Mammary epithelial cell (primary cell): ENCODE measurements around the gene APOL6.

Experiments used
- CTCF ChIP-seq, 2 donors: IDR thresholded peaks in 1 of 2; conservative IDR thresholded peaks in 1 of 2; 2 replicates each; pipeline ENCODE4 v1.5.1; 2011 to 2012; ENCODE audit warnings: inconsistent platforms in 2 of 2, low read length in 2 of 2, mild to moderate bottlenecking in 2 of 2, control low read depth in 1 of 2, low read depth in 1 of 2; ENCODE audit not compliant: insufficient read depth in 1 of 2; ENCODE audit errors: extremely low read depth in 1 of 2
- EZH2 ChIP-seq: IDR thresholded peaks from 2 replicates; pipeline ENCODE4 v1.6.1; 2012; ENCODE audit warnings: low read length, inconsistent platforms, borderline replicate concordance

GRCh38 chr22:35697142-35697541 lies 48.9 kb downstream of the APOL6 start:
- TF ChIP-seq CTCF (conservative IDR thresholded peaks at IDR 0.05 in 1 of 2, IDR thresholded peaks at IDR 0.05 in 1 of 2; ENCODE audit: extremely low read depth in 1 of 2, insufficient read depth in 1 of 2, low read depth in 1 of 2, low read length in 2 of 2), result no peak
- no peak for TF ChIP-seq EZH2
